ENCODE measurements around the gene NCKAP5.

- TF ChIP-seq CTCF (IDR thresholded peaks at IDR 0.05) (no peak), EZH2 (IDR thresholded peaks at IDR 0.05; ENCODE audit: borderline replicate concordance, insufficient read depth, low read depth, low read length, poor library complexity, severe bottlenecking) (no peak)
These were observed 631.5 kb downstream of the NCKAP5 start for GRCh38 chr2:132936791-132937190.
